Mammary epithelial cell (primary cell): ENCODE data around the gene RELA.

Experiments used
- EZH2 ChIP-seq: IDR thresholded peaks from 2 replicates; pipeline ENCODE4 v1.6.1; 2012; ENCODE audit warnings: low read length, inconsistent platforms, borderline replicate concordance
- TF ChIP-seq, protein P1 (sequence below), 2 donors: IDR thresholded peaks in 1 of 2; conservative IDR thresholded peaks in 1 of 2; 2 replicates each; pipeline ENCODE4 v1.5.1; 2011 to 2012; ENCODE audit warnings: inconsistent platforms in 2 of 2, low read length in 2 of 2, mild to moderate bottlenecking in 2 of 2, control low read depth in 1 of 2, low read depth in 1 of 2; ENCODE audit not compliant: insufficient read depth in 1 of 2; ENCODE audit errors: extremely low read depth in 1 of 2

GRCh38 chr11:65696802-65697552 is 34.3 kb upstream of the RELA start:
- TF ChIP-seq, protein P1, sequence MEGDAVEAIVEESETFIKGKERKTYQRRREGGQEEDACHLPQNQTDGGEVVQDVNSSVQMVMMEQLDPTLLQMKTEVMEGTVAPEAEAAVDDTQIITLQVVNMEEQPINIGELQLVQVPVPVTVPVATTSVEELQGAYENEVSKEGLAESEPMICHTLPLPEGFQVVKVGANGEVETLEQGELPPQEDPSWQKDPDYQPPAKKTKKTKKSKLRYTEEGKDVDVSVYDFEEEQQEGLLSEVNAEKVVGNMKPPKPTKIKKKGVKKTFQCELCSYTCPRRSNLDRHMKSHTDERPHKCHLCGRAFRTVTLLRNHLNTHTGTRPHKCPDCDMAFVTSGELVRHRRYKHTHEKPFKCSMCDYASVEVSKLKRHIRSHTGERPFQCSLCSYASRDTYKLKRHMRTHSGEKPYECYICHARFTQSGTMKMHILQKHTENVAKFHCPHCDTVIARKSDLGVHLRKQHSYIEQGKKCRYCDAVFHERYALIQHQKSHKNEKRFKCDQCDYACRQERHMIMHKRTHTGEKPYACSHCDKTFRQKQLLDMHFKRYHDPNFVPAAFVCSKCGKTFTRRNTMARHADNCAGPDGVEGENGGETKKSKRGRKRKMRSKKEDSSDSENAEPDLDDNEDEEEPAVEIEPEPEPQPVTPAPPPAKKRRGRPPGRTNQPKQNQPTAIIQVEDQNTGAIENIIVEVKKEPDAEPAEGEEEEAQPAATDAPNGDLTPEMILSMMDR (conservative IDR thresholded peaks at IDR 0.05 in 1 of 2, IDR thresholded peaks at IDR 0.05 in 1 of 2; ENCODE audit: extremely low read depth in 1 of 2, insufficient read depth in 1 of 2, low read depth in 1 of 2, low read length in 2 of 2): no peak
- TF ChIP-seq EZH2: no peak
